Pons (tissue), 1 donor: Measurements from ENCODE around the gene UBN2.

Experiments
- DNase-seq: peaks from one replicate; pipeline ENCODE4 v3.0.0-alpha.2; 2016; ENCODE audit warnings: low spot score

The UBN2 gene

DNA sequence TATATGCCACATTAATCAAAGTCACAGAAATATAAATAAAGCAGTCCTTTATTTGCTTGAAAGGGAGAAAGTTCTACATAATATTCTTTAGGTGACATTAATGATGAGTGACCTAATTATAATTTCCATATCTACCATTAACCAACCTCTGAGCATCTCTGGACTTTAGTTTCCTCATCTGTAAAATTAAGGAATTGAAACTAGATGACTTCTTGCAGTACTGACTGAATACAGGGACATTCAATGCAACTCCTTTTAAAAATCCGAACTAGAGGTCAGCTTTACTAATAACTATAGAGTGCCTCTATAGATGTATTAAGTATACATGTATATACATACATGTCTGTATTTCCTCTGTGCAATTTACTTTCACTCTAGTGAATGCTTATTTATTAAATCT lies 114.0 kb downstream of the UBN2 start:
- no peak for DNase-seq

DNA sequence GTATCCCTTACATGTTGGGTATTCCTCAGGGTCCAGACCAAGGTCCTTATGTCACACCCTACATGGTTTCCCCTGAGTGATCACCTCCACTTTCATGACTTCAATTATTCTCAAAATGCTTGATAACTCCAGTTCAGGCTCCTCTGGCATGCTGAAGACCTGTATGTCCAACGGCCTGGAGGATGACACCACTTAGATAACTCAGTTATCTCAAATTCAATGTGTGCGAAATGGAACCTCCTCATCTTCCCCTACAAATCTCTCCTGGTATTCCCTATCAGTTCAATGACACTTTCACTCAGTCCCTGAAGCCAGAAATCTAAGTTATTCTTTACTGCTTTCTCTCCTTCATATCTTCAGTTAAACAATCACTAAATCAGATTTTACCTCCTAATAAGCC lies 120.0 kb downstream of the UBN2 start:
- DNase-seq = no peak

DNA sequence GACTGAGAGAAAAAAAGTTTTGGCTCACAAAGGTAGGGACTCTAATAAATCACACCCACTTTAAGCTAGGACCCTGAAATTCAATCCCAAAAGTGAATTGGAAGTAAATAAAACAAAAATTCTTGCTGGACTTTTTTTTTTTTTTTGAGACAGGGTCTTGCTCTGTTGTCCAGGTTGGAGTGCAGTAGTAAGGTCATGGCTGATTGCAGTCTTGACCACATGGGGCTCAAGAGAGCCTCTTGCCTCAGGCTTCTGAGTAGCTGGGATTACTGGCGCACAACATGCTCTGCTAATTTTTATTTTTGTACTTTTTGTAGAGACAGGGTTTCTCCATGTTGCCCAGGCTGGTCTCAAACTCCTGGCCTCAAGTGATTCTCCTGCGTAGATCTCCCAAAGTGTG lies 123.7 kb downstream of the UBN2 start:
- DNase-seq = no peak

DNA sequence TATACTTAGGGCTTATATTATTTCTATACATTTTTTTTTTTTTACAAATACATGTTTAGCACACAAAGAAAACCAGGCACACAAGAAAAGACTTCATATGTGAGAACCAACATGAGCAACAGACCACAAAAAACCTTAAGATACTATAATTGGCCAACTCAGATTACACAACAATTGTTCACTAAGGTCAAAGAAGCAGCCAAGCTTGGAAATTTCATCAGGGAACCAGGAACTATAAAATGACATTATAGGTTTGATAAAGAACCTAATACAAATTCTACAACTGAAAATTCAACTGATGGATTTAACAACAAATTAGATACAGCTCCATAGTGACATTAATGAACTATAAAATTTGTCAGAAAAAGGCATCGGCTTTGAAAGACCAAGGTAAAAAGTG lies 124.3 kb downstream of the UBN2 start:
- no peak for DNase-seq
